ENCODE results near the gene NSMCE1.

NSMCE1 gene

DNA sequence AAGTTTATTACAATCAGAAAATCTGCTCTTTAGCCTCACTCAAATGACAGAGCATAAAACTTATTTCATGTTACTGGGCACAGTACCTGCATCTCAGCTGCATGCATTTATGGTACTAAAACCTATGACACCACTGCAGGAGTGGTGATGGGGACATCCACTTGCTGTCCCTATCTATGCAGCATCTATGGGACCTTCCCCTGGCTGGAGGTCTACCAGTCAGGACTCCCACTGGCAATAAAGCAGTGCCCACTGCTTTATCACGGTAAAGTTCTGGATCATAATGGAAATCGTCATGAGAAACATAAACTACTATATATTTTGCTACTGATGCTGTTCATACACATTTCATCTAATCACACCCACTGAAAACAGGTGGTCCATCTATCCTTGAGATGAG is 26.2 kb downstream of the NSMCE1 start:
- DNase-seq, result no peak

DNA sequence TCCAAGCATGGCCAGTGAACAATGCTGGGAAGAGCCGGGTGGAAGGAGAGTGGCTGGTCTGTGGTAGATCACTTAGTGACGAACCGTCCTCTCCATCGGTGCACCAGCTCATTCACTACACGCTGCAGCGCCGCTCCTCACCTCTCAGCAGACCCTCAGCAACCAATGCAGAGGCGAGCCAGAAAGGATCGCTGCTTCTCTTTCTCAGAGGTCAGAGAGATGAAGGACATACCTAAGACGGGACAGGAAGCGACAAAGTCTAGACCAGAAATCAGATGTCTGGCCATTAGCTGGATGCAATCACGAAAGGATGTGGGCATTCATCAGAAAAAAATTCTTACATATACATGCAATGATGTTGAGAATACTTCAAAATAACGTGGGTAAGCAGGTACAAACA is 26.9 kb downstream of the NSMCE1 start:
- DNase-seq, result no peak

DNA sequence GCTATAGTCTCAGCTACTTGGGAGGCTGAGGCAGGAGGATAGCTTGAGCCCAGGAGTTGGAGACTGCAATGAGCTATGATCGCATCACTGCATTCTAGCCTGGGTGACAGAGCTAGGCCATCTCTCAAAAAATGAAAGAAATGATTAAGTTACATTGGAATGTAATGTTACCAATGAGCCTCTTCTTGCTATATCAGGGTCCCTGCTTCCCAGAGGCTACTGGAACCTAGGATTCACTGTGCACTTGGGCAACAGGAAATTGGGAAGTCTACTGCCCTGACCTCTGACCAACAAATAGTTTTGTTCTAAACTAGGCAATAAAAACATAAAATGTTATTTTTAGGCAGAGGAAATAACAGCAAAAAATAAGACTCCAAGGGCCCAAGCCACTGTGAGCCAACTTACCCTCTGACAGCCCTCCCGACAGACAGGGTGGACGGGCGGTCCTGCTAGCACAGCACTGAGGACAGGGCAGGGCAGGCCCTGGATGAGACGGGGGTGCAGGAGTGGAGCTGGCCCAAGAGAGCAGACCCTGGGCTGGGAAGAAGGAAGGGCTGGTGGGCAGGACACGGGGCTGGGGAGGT is 27.5 kb downstream of the NSMCE1 start:
- no peak for DNase-seq

DNA sequence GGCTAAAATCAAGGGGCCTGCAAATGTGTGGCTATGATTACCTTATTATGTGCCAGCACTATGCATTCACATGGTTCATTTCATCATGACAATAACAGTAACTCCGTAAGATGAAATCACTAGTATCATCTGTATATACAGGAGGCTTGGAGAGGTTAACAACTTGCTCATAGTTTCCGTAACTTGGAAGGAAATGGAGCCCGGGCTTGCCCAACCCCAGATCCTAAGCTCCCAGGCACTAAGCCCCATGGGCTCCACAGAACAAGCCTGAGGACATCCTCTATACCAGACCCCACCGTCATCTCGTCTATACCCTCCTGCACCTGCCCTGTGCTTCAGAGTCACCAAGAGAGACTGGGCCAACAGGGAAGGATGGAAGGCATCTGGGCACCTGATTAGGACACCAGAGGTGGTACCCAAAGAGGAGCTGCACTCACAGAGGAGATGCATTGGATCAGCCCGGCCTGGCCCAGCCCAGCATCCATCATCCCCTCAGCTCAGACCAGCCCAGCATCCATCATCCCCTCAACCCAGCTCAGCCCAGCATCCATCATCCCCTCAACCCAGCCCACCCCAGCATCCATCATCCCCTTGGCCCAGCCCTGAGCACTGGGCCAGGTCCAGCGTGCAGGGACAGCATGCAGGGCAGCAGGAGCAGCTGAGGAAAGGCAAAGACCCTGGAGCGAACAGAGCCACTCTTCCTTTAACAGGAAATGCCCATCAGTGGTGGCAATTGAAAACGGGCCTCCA is 28.5 kb downstream of the NSMCE1 start:
- DNase-seq, result no peak

DNA sequence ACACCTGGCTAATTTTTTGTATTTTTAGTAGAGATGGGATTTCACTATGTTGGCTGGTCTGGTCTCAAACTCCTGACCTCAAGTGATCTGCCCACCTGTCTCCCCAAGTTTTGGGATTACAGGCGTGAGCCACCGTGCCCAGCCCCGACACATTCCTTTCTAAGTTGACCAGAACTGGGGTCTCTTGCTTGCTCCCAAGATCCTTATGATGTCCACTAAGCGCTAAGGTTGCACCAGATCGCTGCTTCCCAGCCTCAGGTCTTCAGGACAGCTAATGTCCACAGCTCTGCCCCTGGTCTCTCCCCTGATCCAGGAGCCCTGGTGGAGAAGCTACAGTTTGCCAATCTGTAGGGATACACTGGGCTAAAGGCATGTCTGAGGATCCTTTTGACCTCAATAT is 29.5 kb downstream of the NSMCE1 start:
- DNase-seq, result no peak

DNA sequence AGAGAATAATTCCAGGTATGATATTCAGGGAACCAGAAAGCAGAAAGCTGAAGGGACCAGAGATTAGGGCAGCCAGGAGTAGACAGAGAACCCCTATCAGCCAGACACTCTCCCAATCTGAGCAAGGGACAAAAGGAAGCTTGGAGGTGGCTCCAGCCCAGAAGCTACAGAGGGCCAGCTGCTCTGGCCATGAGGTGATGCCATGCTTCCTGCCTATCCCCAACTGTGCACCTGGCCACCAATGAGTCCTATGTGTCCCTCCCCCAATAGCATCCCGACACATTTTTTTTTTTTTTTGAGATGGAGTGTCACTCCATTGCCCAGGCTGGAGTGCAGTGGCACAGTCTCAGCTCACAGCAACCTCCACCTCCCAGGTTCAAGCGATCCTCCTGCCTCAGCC is 30.0 kb downstream of the NSMCE1 start:
- DNase-seq, result no peak

DNA sequence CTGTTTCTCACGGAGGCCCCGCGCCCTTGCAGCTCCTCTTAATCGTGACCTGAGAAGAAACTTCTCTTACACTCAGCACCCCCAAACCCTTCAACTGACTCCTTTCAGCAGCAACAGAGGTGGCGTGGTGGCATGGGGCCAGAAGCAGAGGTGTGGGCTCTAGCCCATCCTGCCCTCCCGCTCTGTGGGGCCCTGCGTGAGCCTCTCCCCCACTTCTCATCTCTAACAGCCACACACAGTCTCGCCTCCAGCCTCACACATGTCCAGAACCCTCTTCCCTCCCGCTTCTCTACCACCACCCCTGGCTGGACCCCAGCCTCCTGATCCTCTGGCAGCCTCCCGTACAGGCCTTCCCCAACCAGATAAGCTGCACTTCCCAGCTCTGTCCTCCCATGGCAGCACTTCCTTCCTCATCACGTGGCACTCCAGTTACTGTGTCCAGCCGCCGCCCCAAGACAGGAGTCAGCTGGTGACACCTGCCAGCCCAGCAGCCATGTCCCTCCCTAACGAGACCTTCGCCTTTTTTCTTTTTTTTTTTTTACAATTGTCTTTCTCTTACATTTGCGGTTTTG is 30.5 kb downstream of the NSMCE1 start:
- DNase-seq, result no peak

DNA sequence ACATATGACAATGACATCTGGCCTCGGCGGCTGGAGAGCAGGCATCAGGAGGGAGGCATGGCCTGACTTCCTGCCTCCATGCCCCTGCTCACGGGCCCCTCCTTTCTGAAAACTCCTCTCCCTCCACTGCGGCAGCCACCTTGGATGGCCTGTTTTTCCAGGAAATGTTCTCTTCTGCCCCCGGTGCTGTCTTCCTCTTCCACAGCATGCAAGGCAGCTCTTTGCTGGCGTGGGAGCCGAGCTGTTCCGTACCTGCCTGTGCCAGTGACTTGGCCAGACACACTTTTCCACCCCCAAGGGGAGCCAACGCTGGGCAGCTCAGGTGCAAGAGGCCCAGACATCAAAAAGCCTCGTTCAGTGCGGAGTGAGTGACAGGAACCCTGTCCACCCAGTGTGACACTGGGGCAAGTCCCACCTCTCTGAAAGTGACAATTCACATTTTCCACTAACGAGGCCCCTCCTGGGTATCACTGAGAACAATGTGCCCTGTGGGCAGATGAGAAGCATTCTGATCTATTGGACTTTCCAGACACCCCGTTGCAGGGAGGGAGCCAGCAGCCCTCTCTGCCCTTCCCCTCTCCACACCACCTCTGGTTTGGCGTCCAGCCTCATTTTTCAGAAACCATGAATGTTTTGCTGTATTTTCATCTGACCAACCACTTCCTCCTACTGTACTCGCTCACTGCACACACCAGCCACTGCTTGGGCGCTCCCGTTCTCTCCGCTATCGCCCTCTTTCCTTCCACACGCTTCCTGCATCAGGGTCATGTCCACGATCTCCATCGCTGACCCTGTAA is 31.2 kb downstream of the NSMCE1 start:
- DNase-seq, result no peak

DNA sequence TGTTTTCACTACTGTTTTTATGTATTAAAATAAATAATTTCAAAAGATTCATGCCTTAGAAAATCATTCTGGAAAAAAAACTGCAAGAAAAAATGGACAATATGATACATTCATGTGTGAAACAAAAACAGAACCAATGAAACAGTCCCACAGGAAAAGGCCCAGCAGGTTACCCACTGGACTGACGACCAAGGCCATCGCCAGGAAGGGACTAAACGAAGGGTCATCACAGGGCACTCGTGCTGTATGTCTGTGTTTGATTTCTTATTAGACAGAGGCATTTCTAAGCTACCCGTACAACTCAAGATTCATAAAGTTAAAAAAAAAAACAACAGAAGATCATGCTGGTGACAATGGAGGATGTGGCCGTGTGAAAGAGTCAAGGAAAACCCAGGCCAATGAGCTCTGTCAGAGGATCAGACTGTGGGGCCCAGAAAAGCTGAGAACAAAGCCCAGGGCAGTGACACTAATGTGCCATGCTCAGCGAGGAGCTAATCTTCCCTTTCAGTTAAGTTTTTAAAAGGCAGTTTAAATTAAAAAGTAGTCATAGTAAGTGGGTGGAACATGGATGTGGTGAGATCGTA is 31.8 kb downstream of the NSMCE1 start:
- DNase-seq, result no peak

DNA sequence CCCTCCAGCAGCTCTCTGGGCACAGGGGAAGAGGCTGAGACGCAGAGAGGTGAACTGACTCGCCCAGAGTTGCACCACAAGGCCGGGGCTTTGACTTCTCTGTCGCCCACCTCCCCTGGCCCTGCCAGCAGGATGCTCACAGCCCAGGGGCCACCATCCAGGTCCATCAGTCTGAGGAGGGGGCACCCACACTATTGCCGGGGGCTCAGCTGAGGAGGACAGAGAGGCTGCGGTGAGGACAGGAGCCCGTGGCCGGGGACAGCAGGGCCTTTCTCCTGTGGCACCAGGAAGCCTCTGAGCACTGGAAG is 32.7 kb downstream of the NSMCE1 start:
- no peak for DNase-seq

DNA sequence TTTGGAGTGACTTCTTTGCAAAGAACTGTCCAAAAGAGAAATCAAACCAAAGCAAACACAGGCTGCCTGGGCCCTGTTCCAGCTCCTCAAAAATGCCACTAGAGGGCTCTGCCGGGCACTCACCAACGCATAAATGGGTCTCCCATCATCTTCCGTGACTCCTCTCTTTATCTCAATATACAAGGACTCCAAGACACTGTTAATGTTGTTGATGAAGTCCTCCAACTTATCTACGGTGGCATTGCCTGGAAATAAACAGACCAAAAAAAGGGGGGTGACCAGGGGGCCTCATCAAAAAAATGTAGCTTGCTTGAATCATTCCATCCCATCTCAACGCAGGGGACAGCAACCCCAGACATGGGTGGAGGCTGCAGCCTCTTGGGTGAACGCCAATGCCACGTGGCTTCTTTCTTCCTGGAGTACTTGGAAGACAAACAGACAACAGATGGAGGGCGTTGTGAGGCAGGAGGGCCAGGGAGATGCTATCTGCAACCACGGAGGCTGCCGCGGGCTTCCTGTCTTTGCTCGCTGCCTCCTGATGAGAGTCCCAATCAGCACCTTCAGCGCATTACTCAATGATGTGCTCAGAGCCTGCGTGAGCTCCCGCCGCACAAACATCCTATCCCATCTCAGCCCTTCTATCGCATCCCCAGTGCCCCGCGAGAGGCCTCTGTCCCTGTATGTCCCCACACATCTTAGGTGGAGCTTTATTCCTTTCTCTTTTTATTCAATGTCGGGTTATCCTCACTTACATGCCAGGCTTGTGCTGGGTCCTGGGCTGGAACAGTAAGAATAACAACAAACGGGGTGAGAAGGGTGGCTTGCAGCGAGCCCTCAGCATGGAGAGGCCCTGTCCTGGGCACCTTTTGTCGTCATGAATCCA is 33.3 kb downstream of the NSMCE1 start:
- DNase-seq, result no peak

DNA sequence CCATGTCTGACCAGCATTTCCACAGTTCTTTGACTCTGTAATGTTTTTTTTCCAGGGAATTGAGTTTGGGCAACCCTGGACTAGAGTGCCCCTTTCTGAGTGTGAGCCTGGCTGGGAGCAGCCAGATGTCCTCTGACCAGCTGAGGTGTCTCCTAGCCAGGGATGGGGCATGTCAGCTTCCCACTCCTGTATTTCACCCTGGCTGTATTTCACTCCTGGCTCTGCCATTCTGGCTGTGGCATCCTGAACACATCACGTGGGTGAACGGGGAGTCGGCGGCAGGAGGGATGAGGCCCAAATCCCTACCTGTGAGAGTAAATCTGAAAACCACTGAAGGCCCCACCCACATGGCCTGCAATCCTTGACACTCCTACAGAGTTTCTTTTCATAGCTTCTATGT is 34.0 kb downstream of the NSMCE1 start:
- no peak for DNase-seq

DNA sequence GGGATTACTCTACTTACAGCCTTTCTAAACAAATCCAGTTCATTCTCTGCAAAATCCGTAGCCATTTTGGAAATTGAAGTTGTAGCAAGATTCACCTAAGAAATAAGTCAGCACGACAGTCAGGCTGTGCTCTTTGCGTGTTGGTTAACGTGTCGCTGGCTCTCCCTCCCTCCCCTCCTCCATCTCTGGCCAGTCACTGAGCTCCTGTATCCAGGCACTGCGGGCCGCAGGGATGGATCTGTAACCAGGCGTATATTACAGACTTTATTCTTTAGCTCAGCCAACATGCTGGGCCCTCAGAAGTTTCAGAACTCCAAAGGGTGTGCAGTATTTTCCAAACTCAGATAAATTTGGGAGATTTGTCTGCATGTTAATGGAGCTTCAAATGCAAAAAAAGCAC is 34.4 kb downstream of the NSMCE1 start:
- DNase-seq, result no peak

DNA sequence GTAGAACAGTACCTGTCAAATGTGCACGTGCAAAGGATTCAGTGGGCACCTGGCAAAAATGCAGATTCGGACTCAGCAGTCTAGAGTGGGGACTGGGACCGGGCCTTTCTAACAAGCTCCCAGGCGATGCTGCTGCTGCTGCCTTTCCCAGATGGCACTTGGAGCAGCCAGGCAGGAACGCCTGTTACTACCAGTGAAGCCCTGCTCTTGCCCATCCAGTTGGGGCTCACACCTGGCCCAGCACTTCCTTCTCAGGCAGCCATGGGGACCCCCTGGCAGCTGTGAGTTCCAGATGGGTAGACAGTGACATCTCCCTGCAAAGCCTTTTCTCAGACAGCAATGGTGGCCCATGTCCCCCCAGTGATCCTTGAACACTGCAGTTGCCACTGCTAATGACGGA is 34.8 kb downstream of the NSMCE1 start:
- no peak for DNase-seq

DNA sequence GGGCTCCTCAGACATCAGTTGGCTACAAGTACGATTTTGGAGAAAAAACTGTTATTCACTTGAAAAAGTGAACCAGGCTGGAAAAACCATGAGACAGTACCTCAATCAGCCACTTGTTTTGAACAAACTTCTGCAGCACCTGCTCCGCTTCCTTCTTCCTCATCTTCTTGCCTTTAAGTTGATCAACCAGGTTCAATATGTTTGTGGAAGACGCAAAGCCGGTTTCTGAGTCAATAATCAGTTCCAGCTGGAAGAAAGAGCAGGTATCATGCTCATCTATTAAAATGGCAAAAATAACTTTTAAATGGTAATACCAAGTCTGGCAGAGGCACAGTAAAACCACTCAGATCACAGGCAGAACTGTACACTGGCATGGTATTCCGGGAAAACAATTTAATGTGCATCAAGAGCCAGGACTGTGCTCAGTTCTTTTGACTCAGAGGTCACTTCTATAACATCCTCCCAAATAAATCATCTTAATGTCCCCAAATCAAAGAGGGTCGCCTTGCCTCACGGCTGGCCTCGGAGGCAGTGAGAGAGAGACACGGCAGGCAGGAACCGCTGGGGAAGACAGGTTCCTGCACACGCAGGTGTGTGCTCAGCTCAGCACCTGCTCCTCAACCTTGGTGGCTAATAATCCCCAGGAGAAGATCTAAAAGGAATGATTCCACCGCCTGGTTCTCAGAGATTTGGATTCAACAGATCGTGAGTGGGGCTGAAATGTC is 35.5 kb downstream of the NSMCE1 start:
- DNase-seq, result no peak

DNA sequence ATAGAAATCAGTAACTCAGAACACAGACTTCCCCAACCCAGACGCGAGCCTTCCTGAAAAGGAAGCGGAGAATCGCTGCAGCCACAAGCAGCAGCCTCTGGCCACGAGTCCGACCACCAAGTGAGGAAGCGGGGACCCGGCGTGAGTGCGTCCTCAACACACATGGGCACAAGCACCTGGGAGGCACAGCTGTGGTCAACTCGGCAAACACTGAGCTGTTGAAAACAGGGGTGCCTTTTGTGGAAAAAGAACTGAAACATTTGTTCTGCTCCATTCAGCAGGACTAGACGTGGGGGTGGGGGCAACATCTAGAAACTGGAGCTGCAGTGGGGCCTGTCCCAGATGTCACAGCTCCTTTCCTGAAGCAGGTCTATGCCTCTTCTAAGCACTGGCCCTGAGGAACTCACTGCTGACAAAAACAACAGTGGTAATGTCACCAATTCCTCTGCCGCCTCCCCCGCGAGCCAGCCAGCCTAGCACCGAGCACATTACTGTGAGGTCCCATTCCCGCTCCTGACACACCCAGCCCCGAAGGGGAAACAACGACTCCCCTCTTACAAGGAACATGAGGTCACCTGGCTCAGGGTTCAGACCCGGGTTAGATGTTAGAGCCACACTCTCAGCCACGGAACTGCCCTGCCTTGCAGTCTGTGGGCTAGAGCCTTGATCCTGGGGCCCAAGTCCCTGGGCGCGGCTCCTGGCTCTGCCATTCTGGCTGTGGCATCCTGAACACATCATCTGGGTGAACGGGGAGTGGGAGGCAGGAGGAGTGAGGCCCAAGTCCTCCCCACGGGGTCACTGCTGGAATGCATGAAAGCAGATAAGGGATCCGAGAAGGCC is 36.3 kb downstream of the NSMCE1 start:
- no peak for DNase-seq

DNA sequence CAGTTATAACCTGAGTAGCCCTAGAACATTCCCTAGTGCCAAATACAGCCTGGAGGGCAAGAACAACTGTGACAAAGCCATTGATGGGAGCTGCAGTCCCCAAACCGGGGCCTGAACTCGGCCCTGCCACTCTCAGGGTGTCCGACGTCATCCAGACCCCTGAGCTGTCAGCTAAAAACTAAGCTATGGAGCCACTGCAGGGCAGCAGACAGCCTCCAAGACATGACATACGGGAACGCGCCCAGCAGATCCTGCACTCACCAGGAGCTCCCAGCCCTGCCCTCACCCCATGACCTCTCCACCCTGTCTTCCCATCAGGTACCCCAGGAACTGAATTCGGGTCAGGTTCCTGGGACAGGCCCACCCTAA is 36.9 kb downstream of the NSMCE1 start:
- DNase-seq, result no peak

DNA sequence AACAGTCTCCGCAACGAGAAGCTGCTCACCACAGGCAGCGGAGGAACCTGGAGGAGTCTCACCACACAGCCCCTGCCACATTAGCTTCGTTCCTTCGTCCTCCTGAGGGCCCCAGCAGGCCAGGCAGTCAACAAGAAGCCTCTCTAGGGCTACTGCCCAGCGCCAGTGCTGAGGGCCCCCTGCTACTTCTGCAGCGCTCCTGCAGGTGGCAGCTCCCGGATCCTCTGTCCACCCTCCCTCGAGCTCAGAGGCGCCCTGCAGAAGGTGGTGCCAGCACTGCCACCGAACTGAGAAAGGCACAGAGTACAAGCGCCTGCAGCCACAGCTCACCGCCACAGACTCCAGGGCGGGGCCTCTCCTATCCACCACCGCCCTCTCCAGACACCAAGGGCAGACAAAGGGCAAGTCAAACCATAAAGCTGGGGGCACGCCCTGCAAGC is 38.0 kb downstream of the NSMCE1 start:
- no peak for DNase-seq

DNA sequence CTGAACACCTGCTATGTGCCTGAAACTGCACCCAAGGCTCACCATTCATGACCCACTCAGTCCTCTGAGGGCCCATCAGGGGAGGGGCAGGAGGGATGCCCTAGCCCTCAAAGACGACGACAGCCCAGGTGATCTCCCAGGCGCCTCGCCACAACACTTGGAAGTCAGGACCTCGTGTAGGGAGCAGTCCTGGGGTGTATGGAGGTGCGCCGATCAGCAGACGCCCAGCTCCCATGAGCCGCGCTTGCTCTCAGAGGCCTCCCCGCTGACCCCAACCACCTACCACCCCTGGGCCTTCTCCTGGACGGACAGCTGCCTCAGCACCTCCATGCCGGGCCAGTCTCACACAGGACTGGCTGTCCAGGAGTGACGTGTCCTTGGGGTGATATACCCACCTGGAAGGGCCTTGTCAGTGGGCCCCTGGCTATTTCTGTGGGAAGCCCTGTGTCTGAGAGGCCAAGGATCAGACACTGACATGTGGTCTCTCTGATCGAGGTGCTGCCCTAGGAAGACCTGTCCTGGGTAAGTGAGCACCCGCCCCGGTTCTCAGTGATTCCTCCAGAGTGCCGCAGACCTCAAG is 38.6 kb downstream of the NSMCE1 start:
- DNase-seq, result no peak
